Measurements from ENCODE around the gene SPEN. TPM values are rescaled to one million over a fixed set of nuclear protein-coding genes. Genes with fewer than 3 reads are reported as not detected.

Gene SPEN
- total and polyA plus RNA-seq, 9 of the 15 experiments (the other 6 are each of a cell fraction or from before 2014, with no cell fraction given), result 5.7 to 87.5 (median 27.2) TPM

- TF ChIP-seq MED1 (CRISPR knock-in tag; IDR thresholded peaks at IDR 0.05; ENCODE audit: borderline replicate concordance), result no peak
- no peak for TF ChIP-seq ETV6 (IDR thresholded peaks at IDR 0.05; ENCODE audit: borderline replicate concordance in 1 of 2, low read depth in 2 of 2, low read length in 1 of 2)
- TF ChIP-seq ETV6 (CRISPR knock-in tag; IDR thresholded peaks at IDR 0.05; ENCODE audit: borderline replicate concordance), result no peak
Measured at GRCh38 chr1:15876357-15877055, 29.0 kb downstream of the SPEN start (continued).

GRCh38 chr1:15881961-15882360 is 34.5 kb downstream of the SPEN start:
- no TSS peak for BruUV-seq (replicated peaks)
- Histone ChIP-seq H3K9me3 (replicated peaks; ENCODE audit: control insufficient read depth, insufficient read depth, low read depth, low read length) (no peaks in the 10 kb centered on the region), H4K20me1 (replicated peaks; ENCODE audit: control insufficient read depth, insufficient read depth, low read length) (peaks cover 14% of the 10 kb centered on the region; the same call in 1 of the 2 replicates), H3K27ac (ENCODE audit: extremely low read depth, low read depth, low read length) (no peak overlapping the region), H3K4me2 (ENCODE audit: insufficient read depth, low read length) (no peak overlapping the region), H3K36me3 (ENCODE audit: control insufficient read depth, insufficient read depth, low read length) (peaks cover 55% of the 10 kb centered on the region), H3K4me1 (replicated peaks in 1 of 2; ENCODE audit: control insufficient read depth in 2 of 2, insufficient read depth in 2 of 2, low read length in 2 of 2) (peaks cover 9 to 23% of the 10 kb centered on the region in 2 experiments; a peak in 4 of 5 replicates), H3K4me3 (no peak overlapping the region), H2AFZ (ENCODE audit: low read depth, low read length) (no peak overlapping the region), H3K27me3 (ENCODE audit: control insufficient read depth in 2 of 2, insufficient read depth in 2 of 2, low read length in 2 of 2) (no peaks in the 10 kb centered on the region), H3K9me1 (ENCODE audit: control insufficient read depth, insufficient read depth, low read length) (no peaks in the 10 kb centered on the region), H3K9ac (ENCODE audit: insufficient read depth in 1 of 2, low read depth in 2 of 2, low read length in 2 of 2) (no peak overlapping the region), H3K79me2 (ENCODE audit: control insufficient read depth, insufficient read depth, low read length) (peaks cover 100% of the 10 kb centered on the region)
- in situ Hi-C loops (cut with MboI), result no loop called here
- intact Hi-C loops (cut with micrococcal nuclease), result no loop called here
- WGBS (ENCODE audit: insufficient coverage, low coverage, missing lambda C conversion rate), result 87% methylated on average over 5 of the region's 5 CpGs
- no peak for ATAC-seq
- FAIRE-seq, result no peak
- ChIA-PET POLR2A (interaction anchor here (2.1 to 5.3 kb wide), 3 partner anchors 11 to 32 kb away, joined by 8 to 40 read pairs (median 9); no protein-coding TSS in a partner anchor), CTCF (ENCODE audit: low intra/inter-chr PET ratio) (interaction anchor here (0.6 kb wide), 1 partner anchor 23 kb away, joined by 3 read pairs; no protein-coding TSS in a partner anchor)
- no peak for DNase-seq (ENCODE audit: extremely low read depth in 1 of 4, low spot score in 3 of 4)
- TF ChIP-seq HBP1 (CRISPR knock-in tag; IDR thresholded peaks at IDR 0.05) (no peak), ZNF224 (CRISPR knock-in tag; IDR thresholded peaks at IDR 0.05) (no peak), NFXL1 (CRISPR knock-in tag; IDR thresholded peaks at IDR 0.05) (no peak), ZKSCAN1 (IDR thresholded peaks at IDR 0.05; ENCODE audit: low read depth, low read length) (no peak), CEBPG (CRISPR knock-in tag; IDR thresholded peaks at IDR 0.05) (no peak), CEBPG (tag; conservative IDR thresholded peaks at IDR 0.05 in 1 of 2, IDR thresholded peaks at IDR 0.05 in 1 of 2) (no peak), ZSCAN29 (IDR thresholded peaks at IDR 0.05) (no peak), ZBED1 (IDR thresholded peaks at IDR 0.05) (no peak), ZNF165 (CRISPR knock-in tag; IDR thresholded peaks at IDR 0.05; ENCODE audit: borderline replicate concordance) (no peak), L3MBTL2 (IDR thresholded peaks at IDR 0.05) (peak; percentile 52; the same call in 1 of the 2 replicates), CREBBP (IDR thresholded peaks at IDR 0.05; ENCODE audit: low read depth, low read length) (no peak), EP300 (IDR thresholded peaks at IDR 0.05; ENCODE audit: low read length) (no peak), SMARCA4 (IDR thresholded peaks at IDR 0.05) (no peak), HINFP (tag; conservative IDR thresholded peaks at IDR 0.05; ENCODE audit: low read depth) (no peak), ZNF431 (CRISPR knock-in tag; IDR thresholded peaks at IDR 0.05) (0 out of 2 replicates have a peak, but pooled peaks have one; percentile 15)
- TF ChIP-seq, protein P1, sequence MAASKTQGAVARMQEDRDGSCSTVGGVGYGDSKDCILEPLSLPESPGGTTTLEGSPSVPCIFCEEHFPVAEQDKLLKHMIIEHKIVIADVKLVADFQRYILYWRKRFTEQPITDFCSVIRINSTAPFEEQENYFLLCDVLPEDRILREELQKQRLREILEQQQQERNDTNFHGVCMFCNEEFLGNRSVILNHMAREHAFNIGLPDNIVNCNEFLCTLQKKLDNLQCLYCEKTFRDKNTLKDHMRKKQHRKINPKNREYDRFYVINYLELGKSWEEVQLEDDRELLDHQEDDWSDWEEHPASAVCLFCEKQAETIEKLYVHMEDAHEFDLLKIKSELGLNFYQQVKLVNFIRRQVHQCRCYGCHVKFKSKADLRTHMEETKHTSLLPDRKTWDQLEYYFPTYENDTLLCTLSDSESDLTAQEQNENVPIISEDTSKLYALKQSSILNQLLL (CRISPR knock-in tag; IDR thresholded peaks at IDR 0.05; ENCODE audit: borderline replicate concordance), result peak; percentile 40; the same call in 1 of the 2 replicates

All from K562 (cell line).